Hematopoietic multipotent progenitor cell treated with erythropoietin and hydrocortisone succinate and interleukin-3 and kit ligand, for 8 days (in vitro differentiated cells): ENCODE data around the gene TBXAS1.
A peak's percentile ranks its signal among the peaks of the same experiment; 100 is the strongest.

Experiments
- DNase-seq: peaks from one replicate; pipeline ENCODE4 v3.0.0-alpha.2; 2015

Gene TBXAS1

DNA sequence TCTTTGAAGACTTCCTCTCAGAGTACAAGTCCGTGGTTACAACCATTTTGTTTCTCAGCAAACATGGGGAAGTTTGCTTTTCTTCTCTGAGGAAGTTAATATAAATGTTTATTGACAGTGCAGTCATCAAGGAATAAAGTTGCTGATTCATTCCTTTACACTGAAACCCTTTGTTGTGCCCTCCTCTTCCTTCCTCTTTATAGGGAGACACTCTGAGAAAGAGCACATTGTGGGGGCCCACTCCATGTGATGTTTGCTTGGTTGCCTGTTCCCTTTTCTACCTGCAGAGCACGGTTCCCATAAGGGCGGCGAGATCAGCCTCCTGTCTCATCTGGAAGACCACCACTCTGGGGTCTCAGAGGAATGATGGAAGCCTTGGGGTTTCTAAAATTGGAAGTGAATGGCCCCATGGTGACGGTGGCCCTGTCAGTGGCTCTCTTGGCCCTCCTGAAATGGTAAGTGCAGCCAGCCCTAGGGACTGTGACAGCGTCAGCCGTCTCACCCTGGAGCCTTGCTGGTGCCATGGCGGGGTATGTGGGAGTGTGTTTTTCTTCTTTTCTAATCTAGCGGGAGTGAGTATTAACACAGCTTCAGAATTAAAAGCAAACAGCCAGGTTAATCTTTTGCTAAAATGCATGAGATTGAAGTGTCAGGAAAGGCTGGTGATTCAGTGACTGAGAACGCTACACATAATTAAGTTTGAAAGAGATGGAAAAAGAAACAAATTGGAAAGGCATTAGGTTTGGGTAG is at the start of gene TBXAS1:
TBXAS1 (plus strand) TSS at position 240 of the 750 bp plus-strand sequence; CDS start at position 367, 127 bp downstream.
- peak; percentile 63 for DNase-seq

DNA sequence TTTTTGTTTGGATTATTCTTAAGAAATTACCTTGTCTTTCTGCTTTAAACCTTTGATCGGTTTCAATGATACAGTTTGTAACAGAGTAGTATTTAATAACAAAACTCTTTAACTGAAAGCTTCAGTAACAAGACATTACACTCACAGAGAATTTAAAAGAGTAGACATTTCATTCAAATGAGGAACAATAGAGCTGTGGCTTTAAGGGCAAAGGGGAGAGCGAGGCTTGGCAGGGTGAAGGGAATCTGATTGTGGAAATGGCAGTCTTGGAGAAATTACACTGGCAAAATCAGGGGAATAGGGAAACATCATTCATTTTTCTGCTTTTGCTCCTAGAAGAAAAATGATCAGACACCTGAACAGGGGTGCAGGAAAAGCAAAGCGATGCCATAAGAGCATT is 46.1 kb upstream of the TBXAS1 start:
- no peak for DNase-seq

DNA sequence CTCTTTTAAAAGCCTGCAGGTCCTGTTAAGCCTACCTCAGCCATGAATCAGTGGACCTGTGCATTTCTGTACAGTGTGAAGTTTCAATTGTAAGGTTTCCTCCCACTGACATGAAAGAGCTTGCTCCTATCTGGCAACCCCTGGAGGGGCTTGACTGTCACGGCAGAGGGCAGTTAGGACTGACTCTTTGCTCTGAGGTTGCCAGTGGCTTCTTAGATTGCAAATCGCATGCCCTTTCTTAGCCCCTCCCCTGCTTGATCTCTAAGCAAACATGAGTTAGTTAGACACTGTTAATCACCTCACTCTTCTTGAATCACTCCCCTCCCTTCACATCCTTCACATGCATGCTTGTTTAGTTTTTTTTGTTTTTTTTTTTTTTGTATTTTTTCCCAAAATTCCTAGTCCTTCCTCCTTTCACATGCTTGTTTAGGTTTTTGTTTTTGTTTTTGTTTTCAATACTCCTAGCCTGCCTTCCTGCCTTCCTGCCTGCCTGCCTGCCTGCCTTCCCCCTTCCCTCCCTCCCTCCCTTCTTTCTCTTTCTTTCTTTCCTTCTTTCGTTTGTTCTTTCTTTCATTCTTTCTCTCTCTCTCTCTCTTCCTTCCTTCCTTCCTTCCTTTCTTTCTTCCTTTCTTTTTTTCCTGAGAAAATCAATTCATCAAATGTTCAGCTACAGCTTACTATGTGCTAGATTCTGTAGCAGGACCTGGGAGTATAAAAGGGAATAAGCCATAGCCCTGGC is 45.2 kb upstream of the TBXAS1 start:
- peak; percentile 26 for DNase-seq

DNA sequence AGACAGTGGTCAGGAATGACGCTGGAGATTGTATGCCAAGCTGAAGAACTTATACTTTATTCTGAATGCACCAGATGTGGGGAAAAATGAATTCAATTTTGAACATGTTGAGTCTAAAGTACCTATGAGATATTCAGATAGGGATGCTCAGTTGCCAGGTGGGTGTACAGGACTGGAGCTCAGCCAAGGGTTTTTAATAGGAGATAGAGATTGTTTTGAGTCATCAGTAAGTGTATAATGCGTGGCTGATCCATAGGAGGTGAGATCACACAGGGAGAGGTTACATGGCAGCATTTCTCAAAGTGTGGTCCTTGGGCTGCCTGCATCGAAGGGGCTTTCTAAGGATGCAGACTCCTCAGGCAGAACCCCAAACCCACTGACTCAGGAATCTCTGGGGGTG is 44.4 kb upstream of the TBXAS1 start:
- no peak for DNase-seq

DNA sequence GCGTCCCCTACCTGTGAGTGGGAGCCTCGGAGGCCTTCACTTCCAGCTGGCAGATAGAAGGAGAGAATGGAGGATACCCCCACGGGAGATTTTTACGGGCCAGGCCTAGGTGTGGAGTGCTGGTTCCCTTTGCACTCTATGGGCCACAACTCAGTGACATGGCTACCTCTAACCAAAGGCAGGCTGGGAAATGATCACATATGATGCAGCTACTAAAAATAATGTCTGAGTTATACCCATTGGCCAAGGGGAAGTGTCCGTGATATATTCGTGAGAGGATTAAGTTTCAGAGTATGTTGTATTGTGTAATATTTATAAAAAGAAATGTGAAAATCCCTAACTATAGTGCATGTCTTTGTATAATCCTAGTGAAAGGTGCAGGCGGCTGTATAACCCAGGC is 37.7 kb upstream of the TBXAS1 start:
- DNase-seq = no peak

DNA sequence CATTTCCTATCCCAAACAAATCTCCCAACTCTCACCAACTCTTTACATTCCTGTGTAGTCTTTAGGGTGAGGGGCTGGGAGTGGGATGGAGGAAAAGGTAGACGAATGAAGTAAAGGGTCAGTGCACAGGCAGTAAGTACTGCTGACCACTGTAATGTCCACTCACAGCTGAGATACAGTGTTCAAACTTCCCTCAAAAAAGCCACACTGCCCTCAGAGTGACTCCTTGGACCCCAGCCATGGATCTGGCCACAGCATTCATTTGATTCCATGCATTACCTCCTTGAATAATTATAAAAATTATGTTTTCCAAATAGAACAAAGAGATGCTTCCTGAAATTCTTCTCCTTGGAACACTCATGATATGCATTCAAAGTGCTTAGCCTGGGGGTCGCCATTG is 31.5 kb upstream of the TBXAS1 start:
- no peak for DNase-seq

DNA sequence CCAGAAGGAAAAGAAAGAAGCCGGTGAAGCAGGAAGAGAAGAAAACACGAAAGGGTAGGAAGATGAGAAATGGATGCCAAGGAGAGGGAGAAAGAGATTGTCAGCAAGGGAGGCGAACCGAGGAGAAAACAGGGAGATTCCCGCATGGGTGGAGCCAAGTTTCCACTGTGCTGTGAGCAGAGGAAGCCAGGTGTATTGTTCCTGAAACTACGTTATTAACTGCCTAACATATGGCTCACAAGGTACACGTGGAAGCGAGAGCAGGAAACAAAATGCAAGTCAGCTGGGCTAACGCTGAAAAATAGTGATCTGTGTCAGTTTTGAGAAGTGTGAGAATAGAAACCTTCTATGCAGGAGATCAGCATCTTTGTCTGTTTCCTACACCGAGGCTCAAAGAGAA is 30.8 kb upstream of the TBXAS1 start:
- DNase-seq = no peak

DNA sequence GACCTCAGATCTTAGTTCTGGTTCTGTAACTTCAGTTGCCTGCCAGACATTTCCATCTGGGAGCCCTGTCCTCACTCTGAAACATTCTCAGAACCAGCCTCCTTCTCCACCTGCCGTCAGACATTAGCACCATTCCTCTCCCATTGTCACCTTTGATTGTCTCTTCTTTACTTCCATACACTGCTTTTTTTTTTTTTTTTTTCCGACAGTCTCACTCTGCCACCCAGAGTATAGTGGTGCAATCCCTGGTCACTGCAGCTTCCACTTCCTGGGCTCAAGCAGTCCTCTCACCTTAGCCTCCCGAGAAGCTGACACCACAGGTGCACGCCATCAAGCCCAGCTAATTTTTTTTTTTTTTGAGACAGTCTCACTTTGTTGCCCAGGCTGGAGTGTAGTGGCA is 30.2 kb upstream of the TBXAS1 start:
- DNase-seq = no peak

DNA sequence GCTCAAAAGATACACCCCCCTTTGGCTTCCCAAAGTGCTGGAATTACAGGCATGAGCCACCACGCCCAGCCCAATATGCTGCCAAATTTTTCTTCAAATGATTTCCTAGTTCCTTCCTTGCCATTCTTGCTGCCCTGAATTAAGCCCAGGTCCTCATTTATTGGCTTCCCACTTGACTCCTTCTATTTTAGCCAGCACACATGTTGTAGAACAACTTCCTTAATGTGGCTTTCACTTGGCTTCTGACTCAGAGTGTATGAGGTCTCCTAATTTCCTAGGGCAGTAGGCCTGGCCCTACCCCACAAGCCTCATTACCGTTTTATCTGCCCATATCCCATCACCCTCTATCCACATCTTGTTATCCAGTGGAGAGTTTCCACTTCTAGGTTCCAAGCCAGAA is 29.5 kb upstream of the TBXAS1 start:
- no peak for DNase-seq

DNA sequence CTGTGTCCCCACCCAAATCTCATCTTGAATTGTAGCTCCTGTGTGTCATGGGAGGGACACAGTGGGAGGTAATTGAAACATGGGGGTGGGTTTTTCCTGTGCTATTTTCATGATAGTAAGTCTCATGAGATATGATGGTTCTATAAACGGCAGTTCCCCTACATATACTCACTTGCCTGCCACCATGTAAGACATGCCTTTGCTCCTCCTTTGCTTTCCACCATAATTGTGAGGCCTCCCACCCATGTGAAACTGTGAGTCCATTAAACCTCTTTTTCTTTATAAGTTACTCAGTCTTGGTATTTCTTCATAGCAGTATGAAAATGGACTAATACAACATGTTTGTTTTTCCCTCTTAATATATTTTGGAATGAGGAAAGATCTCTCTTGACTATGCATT is 24.5 kb upstream of the TBXAS1 start:
- no peak for DNase-seq

DNA sequence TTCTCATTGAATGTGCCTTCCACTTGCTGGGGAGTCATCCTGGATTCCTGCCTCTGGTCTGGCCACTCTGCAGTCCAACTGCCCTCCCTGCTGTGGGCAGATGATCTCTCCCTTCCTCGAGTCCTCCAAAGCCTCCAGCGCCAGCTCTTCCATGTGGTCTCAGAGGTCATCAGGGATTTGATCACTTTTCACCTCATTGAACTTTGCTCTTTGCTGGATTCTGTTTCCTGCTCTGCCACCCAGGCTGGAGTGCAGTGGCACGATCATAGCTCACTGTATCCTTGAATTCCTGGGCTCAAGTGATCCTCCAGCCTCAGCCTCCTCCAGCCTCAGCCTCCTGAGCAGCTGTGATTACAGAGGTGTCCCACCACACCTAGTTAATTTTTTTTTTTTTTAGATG is 22.1 kb upstream of the TBXAS1 start:
- DNase-seq = no peak

DNA sequence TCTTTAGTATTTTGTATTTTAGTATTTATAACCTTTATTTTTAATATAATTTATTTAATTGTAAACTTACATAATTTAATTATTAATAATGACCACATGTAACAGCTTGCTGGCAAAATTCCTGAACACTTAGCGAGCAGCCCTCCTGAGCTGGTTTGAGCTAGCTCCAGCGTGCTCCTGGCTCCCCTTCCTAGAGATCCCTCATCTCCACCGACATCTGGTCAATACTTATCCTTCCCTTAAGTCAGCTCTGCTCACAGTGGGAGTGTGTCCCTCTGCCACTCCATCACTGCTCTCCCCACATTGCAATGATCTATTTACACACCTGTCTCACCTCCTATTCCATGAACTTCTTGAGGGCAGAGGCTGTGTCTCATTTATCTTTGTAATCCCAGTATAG is 20.6 kb upstream of the TBXAS1 start:
- DNase-seq = no peak

DNA sequence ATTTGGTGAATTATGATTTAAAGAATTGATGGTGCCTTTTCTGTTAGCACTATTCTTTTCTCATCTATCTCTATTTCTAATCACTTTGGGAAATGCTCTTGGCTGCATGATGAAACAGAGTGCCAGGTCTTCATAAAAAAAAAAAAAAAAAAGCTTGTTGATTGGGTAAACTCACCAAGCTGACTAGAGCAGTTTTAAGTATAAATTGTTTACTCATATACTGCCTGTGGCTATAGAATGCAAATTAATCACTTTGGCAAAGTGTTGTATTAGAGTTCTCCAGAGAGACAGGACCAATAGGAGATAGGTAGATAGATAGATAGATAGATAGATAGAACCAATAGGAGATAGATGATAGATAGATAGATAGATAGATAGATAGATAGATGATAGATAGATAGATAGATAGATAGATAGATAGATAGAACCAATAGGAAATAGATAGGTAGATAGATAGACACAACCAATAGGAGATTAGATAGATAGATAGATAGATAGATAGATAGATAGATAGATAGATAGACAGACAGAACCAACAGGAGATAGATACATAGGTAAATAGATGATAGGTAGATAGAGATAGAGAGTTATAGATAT is 20.1 kb upstream of the TBXAS1 start:
- no peak for DNase-seq

DNA sequence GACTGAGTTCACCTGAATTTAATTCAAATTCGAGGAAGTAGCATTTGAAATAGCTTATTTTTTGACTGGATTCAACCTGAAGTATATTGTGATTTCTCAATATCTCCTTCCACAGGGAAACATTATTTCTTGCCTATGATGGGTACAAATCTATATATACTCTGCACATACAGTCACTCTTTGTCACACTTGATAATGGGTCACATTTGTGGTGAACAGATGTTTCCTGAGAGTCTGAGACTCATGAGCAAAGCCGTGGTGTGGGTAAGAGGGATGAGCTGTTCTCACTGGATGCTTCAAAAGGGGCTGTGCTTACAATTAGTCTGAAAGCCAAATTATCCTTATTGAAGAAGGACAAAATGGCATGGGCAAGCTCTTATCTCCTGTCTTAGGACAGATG is 18.0 kb upstream of the TBXAS1 start:
- no peak for DNase-seq

DNA sequence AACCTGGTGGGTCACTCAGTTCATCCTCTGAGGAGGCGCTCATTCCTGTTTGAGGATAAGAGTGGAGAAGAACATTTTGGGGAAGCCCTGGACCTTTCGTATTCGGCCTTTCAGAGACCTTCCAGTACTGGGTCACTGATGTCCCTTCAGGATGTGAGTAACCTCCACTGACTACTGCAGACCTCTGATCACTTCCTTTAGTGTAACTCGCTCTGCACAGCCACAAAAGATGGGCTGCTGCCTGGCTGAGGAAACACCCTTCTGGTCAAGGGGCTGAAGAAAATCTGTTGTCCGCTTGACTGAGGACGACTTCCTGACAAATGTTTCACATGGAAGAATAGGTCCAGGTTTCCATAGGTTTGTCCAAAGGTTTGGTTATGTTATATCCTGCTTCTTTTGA is 15.9 kb upstream of the TBXAS1 start:
- DNase-seq = no peak

DNA sequence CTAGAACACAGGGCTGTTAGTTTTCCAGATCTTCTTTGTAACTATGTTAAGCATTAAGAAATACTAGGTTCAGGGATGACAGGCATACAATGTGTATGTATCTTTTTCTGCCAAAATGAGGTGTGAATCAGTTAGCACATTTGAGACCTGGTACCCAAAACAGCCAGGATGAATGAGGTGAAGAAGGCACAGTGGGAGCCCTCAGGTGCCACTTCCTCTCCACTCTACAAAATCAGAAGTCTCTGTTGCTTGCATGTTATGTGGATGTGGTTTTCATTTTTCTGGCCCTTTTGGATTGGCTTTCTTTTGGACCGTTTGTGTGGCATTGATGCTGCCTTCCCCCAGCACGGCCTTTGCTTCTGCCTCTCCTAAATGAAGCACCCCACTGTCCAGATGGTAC is 15.4 kb upstream of the TBXAS1 start:
- DNase-seq = no peak

DNA sequence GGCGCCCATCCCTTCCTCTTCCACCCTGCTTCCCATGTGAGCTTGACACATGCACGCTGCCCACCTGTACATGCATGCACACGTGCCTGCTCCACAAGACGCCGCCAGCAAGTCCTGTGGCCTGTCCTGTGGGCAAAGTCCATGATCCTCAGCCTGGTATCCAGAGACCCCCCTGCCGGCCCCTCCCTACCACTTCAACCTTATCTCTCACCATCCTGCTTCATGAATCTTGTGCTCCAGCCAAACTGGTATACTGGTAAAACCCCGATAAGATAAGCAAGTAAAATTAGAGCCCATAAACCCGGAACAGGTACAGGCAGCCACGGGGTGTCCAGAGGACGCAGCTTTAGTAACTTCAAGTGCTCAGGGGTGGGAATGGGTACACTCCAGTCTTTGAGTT is 11.8 kb upstream of the TBXAS1 start:
- peak; percentile 65 for DNase-seq

DNA sequence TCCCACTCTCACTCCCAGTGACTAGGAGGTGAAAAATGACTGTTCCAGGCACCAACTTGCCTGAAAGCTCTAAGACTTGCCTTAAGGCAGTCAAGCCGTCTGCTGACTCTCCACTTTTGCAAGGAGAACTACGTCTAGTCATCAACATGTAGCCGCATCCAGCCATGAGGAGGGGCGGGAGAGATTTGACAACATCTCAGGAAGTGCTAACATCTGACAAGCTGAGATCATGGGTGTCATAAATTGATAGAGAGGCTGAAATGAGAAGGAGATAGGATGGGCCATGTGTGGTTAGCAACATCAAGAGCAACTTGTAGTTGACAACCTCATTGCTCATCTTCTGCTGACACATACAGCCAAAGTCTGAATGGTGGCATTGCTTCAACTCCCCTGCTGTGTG is 9.0 kb upstream of the TBXAS1 start:
- DNase-seq = no peak

DNA sequence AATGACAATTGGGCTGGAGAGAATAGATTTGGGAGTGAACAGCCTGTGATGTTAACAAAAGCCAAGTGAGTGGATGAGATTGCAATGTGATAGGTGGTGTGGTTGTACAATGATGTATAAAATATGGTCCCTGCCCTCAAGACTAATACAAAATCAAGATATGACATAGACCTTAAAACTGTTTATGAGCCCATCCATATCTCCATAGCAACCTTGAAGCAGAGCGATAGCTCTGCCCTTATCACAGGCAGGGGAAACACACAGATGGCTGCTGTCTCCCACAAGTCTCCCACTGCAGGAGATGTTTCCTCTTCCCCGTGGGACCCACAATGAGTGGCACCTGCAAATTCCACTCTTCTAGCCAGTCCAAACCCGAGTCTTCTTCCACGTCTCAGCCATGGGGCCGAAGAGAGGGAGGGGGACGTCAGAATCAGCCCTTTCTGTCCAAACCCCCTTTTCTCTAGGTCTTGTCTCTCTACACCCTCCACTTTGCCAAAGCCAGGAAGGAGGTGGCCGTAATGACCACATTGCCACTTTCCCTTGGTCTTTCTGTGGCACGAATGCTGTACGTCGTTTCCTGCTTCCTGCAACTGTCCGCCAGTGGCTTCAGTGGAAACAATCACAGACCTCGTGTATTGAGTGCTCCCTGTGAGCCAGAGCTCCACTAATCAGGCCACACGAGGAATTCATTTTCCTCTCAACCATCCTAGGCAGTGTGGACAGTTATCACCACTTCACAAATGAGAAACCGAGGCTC is 7.5 kb upstream of the TBXAS1 start:
- DNase-seq = peak; percentile 45

DNA sequence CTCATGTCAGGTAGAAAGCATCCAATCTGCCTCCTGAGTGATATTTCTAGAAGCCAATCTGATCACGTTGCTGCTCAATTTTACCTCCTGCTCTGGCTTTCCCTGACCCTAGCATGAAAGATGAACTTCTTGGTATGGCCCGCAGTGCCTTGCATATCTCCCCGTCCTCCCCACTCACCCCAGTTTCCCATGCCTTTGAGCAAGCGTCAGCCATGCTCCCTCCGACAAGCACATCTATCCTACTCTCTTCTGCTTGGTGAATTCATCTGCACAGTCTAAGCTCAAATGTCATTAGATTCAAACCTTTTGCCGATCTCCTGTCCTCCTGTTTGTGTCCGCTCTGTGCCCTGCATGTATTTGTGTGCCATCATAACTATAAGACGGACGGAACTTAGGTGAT is 6.2 kb upstream of the TBXAS1 start:
- DNase-seq = no peak

DNA sequence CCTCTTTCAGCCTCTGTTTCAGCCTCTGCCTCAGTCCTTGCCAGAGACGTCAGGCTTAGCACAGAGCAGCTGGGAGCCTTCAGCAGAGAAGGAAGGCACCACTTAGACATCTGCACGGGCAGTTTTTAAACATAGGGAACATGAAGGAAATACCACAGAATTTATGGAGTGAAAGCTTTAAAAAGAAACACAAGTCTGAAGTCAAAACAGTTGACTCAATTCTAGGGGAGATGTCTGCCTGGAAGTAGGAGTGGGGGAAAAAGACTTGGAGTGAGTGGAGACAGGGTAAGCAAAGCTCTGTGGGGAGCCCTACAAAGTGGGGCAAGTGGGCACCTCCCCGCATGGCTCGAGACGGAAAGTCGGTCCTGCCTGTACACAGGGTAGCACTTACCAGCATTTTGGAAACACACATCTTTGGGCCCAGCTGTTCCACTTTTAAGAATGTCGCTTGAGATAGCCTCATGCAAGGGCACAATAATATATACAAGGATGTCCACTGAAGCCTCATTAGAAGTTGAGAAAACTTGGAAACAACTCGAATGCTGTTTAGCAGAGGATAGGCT is 5.0 kb upstream of the TBXAS1 start:
- no peak for DNase-seq

DNA sequence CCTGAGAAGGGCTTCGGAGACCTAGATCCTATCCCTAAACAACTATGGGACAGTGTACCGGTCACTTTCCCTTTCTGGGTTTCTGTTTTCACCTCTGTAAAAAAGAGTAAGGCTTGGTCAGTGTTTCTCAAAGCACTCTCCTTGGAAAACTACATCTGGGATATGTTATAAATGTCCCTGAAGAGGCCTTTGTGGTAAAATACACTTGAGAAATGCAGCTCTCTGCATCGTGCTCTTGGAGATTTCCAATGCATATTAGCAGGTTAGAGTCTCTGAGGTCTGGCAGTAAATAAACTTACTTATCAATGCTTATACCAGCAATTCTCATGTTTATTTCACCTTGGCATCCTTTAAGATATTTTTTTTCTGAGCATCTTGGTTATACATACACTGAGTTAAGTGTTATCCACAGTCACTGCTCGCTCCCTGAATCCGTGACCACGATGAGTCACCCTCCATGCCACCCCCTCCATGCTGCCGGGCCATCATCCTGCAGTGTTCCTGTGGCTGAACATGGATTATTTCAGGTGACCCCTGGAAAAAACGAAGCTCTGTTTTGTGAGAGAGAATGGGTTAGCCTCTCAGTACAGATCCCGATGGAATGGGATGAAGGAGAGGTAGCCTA is 3.3 kb upstream of the TBXAS1 start:
- no peak for DNase-seq

DNA sequence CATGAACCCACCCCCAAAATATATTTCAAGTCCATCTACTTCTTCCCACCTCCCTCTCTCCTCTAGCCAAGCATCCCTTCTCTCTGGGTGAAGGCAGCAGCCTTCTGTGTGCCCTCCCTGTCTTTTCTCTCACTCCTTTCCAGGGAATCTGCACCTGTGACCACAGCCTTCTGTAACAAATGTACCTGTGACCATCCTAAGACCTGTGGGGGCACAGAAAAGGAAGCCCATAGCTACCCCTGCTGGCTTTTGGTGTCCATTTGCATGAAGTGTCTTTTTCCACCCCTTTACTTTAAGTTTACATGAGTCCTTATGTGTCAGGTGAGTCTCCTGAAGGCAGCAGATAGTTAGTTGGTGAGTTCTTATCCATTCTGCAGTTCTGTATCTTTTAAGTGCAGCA is 2.0 kb upstream of the TBXAS1 start:
- DNase-seq = no peak
